ENCODE results near the gene DZIP1.
A peak's percentile ranks its signal among the peaks of the same experiment; 100 is the strongest.

The DZIP1 gene

GRCh38 chr13:95620030-95620824 is 24.3 kb downstream of the DZIP1 start:
- H3K36me3 ChIP-seq (replicated peaks), result peaks cover 60% of the 10 kb centered on the region
- no peak for TF ChIP-seq CTCF (IDR thresholded peaks at IDR 0.05; ENCODE audit: low read depth, low read length, missing control alignments)
- in situ Hi-C loops (cut with HindIII; ENCODE audit: low pct_ligation_motif_present, low sequenced_read_pairs), result no loop called here

GRCh38 chr13:95615539-95615938 is 29.0 kb downstream of the DZIP1 start:
- peaks cover 49% of the 10 kb centered on the region for H3K36me3 ChIP-seq (replicated peaks)
- DNase-seq, result no peak
- in situ Hi-C loops (cut with HindIII; ENCODE audit: low pct_ligation_motif_present, low sequenced_read_pairs), result no loop called here
- H3K27me3 ChIP-seq (replicated peaks), result no peaks in the 10 kb centered on the region
- no peak overlapping the region for H3K4me3 ChIP-seq (ENCODE audit: low read depth, low read length)
- no peak overlapping the region for H3K27ac ChIP-seq
- no peak for TF ChIP-seq CTCF (IDR thresholded peaks at IDR 0.05; ENCODE audit: low read depth, low read length, missing control alignments)

More at GRCh38 chr13:95620030-95620824, 24.3 kb downstream of the DZIP1 start:
- H3K27ac ChIP-seq, result no peak overlapping the region
- no peak for DNase-seq
- H3K4me3 ChIP-seq (ENCODE audit: low read depth, low read length), result no peak overlapping the region
- H3K27me3 ChIP-seq (replicated peaks), result no peaks in the 10 kb centered on the region

- Histone ChIP-seq H3K27ac (no peak overlapping the region), H3K36me3 (replicated peaks) (peaks cover 43% of the 10 kb centered on the region), H3K27me3 (replicated peaks) (no peaks in the 10 kb centered on the region), H3K4me3 (ENCODE audit: low read depth, low read length) (no peak overlapping the region)
- TF ChIP-seq CTCF (IDR thresholded peaks at IDR 0.05; ENCODE audit: low read depth, low read length, missing control alignments), result no peak
- in situ Hi-C loops (cut with HindIII; ENCODE audit: low pct_ligation_motif_present, low sequenced_read_pairs), result no loop called here
- DNase-seq, result no peak
These were observed 29.8 kb downstream of the DZIP1 start for GRCh38 chr13:95614641-95615245.

GRCh38 chr13:95608640-95609323 is 35.7 kb downstream of the DZIP1 start:
- DNase-seq, result no peak
- in situ Hi-C loops (cut with HindIII; ENCODE audit: low pct_ligation_motif_present, low sequenced_read_pairs), result no loop called here
- peaks cover 21% of the 10 kb centered on the region for H3K36me3 ChIP-seq (replicated peaks)
- TF ChIP-seq CTCF (IDR thresholded peaks at IDR 0.05; ENCODE audit: low read depth, low read length, missing control alignments), result no peak
- no peaks in the 10 kb centered on the region for H3K27me3 ChIP-seq (replicated peaks)
- no peak overlapping the region for H3K27ac ChIP-seq
- H3K4me3 ChIP-seq (ENCODE audit: low read depth, low read length), result no peak overlapping the region

- in situ Hi-C loops (cut with HindIII; ENCODE audit: low pct_ligation_motif_present, low sequenced_read_pairs), result no loop called here
- Histone ChIP-seq H3K36me3 (replicated peaks) (peaks cover 23% of the 10 kb centered on the region), H3K4me3 (ENCODE audit: low read depth, low read length) (no peak overlapping the region), H3K27ac (no peak overlapping the region), H3K27me3 (replicated peaks) (no peaks in the 10 kb centered on the region)
- DNase-seq, result peak; percentile 47
- no peak for TF ChIP-seq CTCF (IDR thresholded peaks at IDR 0.05; ENCODE audit: low read depth, low read length, missing control alignments)
These were observed 37.1 kb downstream of the DZIP1 start for GRCh38 chr13:95607366-95607765.
